Fibroblast of pulmonary artery (primary cell): ENCODE measurements around the gene SORL1.

ENCODE experiments used
- DNase-seq: peaks from one replicate; pipeline ENCODE4 v3.0.0-alpha.2; 2010; ENCODE audit warnings: low read depth
- H3K4me3 ChIP-seq: replicated peaks from 2 replicates; pipeline ENCODE4 v1.5.1; 2011; ENCODE audit warnings: low read depth, mild to moderate bottlenecking, control low read depth, low read length, moderate library complexity
- TF ChIP-seq, protein P1 (sequence below): IDR thresholded peaks from 2 replicates; pipeline ENCODE4 v1.5.1; 2011; ENCODE audit warnings: mild to moderate bottlenecking, control low read depth, low read length, inconsistent platforms; ENCODE audit errors: missing control alignments

The SORL1 gene

DNA sequence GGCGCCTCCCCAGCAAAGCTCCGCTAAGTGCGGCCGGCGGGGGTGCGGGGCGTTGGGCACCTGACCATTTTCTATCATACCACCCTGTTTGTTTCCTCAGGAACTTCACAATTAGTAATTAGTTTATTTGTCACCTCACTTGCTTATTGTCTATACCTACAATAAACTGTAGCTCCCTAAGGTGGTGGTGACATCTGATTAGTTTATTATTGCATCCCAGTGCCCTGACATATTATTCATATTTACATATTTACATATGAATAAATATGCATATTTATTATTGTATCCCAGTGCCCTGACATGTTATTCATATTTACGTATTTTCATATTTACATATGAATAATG lies 24.7 kb upstream of the SORL1 start:
- TF ChIP-seq, protein P1, sequence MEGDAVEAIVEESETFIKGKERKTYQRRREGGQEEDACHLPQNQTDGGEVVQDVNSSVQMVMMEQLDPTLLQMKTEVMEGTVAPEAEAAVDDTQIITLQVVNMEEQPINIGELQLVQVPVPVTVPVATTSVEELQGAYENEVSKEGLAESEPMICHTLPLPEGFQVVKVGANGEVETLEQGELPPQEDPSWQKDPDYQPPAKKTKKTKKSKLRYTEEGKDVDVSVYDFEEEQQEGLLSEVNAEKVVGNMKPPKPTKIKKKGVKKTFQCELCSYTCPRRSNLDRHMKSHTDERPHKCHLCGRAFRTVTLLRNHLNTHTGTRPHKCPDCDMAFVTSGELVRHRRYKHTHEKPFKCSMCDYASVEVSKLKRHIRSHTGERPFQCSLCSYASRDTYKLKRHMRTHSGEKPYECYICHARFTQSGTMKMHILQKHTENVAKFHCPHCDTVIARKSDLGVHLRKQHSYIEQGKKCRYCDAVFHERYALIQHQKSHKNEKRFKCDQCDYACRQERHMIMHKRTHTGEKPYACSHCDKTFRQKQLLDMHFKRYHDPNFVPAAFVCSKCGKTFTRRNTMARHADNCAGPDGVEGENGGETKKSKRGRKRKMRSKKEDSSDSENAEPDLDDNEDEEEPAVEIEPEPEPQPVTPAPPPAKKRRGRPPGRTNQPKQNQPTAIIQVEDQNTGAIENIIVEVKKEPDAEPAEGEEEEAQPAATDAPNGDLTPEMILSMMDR: no peak
- H3K4me3 ChIP-seq: no peak overlapping the region
- no peak for DNase-seq

DNA sequence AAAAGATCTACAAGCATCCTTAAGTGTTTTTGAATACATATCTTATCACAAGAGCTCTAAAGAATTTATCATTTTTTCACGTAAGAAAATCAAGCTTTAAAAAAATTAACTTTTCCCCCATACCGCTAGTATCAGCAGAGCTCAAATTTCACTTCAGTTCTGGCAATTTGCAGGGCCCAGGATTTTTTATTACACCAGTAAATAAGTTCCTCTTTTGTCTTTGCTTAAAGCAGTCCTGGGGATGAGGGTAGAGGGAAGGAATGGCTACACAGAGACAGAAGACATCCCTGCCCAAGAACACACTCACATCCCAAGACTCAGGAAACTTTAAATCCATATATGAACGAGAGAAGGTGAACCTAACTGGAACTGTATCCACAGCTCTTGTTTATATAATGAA lies 22.6 kb upstream of the SORL1 start:
- H3K4me3 ChIP-seq: no peak overlapping the region
- DNase-seq: no peak
- TF ChIP-seq, protein P1: no peak

DNA sequence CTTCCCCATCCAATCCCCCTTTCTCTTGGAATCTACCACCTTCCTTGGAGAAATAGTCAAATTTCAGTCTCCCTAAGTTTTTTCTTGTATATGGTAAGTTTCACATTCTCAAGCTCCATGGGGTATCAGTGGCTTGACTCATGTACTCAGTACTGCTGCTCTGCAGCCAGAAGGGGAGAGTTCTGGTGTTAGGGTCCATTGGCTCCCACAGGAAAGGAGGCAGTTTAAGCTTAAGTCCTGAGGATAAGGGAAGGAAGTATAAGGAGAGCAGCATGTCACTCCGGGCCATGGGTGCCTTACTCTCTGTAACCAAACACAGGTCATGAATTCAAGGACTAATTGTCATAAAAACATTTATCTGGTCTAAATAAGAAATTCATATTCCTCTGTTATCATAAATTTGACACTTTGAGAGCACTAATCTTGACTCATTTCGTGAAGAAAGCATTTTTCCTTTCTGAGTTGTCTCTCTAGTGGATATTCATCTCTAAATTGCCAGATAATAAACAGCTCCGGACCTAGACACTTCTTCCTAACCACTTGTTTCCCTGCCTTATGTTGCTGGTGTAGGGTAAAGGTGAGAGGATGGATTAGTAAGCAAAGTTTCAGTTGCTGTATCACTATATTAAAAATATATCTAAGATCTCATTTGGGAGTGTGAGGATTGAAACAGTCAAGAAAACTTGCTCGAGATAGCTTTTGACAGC lies 20.1 kb upstream of the SORL1 start:
- no peak for DNase-seq
- H3K4me3 ChIP-seq: no peak overlapping the region
- TF ChIP-seq, protein P1: no peak

DNA sequence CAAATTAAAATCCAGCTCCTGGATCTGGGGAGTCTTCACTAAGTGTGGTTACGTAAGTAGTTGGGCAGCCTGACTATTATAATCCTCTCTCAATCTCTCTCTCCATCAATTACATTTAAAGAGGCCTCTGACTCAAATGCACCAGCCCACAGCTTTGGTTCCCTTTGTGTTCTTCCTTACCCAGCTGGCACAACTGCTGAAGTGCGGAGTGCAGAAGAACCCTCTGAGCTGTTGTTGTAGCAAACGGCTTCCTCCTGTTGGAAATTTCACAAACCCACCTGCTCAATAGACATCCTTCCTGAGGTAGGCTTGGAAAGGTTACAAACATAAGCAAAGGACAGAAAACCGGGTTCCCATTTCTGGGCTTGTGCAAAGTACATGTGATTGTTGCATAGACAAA lies 17.0 kb upstream of the SORL1 start:
- TF ChIP-seq, protein P1: no peak
- H3K4me3 ChIP-seq: no peak overlapping the region
- no peak for DNase-seq

DNA sequence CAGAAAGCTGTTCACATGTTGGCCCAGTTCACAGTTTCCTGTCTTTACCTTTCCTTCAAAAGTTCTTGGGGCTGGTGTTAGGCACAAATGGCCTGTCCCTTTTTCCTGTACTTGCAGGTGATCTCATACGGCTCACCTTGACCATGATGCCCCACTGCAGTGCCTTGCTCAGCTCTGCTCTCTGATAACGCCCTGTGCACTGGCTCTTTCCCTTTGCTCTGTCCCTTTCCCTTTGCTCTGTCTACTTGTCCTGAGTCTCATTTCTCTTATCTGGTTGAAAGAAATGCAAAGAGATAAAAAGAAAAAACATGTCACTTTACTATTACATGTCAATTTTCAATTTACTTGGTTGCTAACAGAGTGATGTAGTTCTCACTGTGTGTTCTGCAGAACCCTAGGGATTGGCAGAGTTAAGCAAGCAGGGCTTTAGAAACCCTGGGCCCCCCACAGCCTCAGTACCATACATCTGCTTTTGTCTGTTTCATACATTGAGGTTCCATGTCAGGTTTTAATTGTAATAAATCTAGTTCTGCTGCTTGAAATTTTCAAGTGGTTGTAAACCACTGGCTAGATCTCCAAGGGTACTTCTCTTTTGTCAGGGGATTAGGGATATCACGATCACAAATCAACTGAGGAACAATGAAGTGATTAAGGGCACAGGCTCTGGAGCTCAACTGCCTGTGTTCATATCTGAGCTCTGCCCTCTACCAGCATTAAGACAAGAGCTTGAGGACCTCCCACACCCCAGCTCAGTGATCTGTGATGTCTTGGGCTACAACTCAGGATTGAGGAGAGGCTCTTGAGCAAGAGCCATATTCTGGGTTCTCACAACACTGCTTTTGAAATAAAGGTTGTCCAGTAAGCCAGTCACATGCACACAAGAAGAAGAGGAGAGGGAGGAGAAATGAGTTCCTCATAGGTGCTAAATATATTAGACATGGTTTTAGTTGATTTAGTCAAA lies 16.3 kb upstream of the SORL1 start:
- no peak for DNase-seq
- H3K4me3 ChIP-seq: no peak overlapping the region
- TF ChIP-seq, protein P1: no peak

DNA sequence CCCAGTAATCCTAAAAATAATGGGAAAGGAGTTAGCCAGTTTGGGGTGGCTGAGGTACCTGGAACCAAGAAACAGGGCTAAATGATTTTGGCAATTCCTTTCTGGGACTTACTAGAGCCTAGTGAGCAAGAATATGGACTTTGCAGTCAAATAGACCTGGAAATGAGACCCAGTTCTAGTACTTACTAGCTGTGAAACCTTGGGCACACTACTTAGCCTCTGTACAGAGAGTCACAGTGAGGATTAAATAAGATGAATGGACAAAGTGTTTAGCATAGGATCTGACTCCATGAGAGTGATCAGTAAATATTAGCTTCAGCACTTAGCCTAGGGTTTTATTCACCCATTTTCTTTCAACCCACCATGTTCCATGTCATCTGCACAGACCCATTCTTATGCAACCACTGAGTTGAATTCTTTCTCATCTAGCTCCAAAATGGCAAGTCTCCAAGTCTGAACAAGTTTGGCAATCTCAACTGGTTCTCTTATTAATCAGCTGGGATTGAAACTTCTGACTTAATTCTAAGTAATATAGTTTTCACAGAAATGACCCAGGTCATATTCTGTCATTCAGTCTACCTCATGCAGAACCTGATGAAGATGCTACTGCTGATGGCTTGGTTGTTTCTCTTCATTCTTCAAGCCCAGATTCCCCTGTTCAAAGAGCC lies 15.0 kb upstream of the SORL1 start:
- H3K4me3 ChIP-seq: no peak overlapping the region
- TF ChIP-seq, protein P1: no peak
- peak; percentile 58 for DNase-seq
